NAMALWA (cell line): ENCODE measurements around the gene LPIN3.

Experiments used
- DNase-seq: peaks from one replicate; pipeline ENCODE4 v3.0.0-alpha.2; 2015; ENCODE audit warnings: low spot score

Gene LPIN3, protein sequence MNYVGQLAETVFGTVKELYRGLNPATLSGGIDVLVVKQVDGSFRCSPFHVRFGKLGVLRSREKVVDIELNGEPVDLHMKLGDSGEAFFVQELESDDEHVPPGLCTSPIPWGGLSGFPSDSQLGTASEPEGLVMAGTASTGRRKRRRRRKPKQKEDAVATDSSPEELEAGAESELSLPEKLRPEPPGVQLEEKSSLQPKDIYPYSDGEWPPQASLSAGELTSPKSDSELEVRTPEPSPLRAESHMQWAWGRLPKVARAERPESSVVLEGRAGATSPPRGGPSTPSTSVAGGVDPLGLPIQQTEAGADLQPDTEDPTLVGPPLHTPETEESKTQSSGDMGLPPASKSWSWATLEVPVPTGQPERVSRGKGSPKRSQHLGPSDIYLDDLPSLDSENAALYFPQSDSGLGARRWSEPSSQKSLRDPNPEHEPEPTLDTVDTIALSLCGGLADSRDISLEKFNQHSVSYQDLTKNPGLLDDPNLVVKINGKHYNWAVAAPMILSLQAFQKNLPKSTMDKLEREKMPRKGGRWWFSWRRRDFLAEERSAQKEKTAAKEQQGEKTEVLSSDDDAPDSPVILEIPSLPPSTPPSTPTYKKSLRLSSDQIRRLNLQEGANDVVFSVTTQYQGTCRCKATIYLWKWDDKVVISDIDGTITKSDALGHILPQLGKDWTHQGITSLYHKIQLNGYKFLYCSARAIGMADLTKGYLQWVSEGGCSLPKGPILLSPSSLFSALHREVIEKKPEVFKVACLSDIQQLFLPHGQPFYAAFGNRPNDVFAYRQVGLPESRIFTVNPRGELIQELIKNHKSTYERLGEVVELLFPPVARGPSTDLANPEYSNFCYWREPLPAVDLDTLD

DNA sequence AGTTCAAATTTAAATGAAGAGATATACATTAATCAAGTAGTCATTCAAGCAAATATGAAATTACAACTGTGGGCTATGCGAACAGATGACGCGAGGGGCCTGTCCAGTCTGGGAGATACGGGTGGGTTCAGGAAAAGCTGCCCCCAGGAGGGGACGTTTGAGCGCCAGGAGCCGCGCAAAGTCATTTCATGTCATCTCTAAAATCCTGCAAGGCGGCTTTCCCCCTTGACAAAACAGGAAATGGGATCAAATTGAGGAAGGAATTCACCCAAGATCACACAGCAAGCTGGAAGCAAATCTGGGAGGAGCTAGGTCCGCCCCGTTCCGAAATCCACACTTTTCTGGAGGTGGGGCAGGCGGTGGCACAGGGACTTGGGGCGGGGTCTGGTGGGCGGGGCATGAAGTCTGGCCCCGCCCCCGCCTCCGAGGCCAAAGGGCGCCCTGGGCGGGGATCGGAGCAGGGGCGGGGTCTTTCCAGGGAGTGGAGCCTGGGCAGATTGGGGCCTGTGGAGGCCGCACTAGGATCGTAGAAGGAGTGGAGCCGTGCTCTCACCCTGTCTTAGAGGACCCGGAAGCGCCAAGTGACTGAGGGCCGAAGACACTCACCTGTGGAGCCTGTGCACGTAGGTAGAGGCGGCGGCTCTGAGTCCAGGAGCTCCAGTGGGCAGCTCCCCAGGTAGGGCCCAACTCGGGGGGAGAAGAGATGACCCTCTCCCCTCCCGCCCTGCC, at the start of gene LPIN3:
Gene LPIN3, plus strand, starts transcription at position 495 of the 729 bp plus-strand sequence. CDS start 4,983 bp downstream, outside the sequence.
- DNase-seq = peak; percentile 67

DNA sequence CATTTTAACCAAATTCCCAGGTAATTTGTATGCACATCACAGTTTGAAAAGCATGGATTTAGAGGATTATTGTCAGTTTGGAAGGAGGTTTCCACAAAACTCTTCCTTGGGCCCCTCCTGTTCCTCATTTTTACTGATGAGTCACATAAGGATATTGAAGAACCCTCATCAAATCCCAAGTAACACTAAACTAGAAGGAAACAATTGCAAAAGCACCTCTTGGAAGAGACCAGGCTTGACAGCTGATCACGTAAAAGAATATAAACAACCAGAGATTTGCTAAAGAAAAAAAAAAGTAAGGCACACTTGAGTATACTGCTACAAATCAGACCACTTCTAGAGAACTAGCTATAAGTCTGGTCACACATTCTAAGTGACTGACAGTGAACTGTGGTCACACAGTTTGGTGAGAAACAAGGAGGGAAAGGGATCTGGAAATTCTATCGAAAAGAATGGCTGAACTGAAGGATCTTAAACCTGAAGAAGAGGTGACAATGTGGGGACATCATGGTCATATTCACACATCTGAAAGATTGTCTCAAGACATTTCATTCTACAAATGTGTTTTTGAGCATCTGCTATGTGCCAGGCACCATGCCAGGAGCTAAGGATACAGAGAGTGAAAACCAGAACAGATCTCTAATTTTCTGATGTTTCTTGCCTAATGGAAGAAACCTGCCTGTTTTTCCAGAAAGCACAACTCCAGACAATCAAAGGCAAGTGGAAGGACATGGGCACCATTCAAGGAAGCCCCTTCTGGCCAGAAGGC, 47.2 kb upstream of the LPIN3 start:
- no peak for DNase-seq

DNA sequence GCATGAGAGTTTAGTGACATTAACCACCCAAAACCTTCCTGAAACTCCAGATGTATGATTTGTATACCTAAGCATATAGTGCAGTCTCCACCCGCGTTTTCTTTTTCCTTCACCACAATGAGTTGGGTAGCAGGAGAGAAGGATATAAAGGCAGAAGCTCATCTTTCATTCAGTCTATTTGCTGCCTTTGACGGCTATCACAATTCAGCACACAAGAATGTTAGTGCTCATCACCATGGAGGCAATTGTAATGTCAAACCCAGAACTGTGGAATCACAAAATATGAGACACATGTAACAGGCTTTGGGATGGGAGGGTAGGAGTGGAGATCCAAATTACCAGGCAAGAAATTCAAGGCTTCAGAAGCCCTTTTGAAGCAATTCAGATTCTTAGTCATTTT, 40.7 kb upstream of the LPIN3 start:
- DNase-seq = no peak

DNA sequence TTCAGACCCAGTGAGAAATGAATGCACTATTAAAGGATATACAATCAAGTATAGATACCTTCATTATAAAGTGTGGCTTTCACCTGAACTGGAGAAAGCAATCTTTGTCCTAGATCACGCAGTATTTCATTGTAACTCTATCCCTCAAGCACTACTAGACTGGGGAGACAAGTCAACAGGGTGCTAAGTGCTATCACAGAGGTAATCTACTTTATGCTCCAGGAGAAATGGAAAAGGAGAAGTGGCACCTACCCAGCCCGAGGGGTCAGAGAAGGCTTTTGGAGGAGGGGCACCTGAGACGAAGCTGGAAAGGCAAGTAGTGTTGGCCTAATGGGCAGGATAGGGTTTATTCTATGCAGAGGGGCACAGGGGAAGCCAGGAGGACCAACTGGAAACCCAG, 40.2 kb upstream of the LPIN3 start:
- no peak for DNase-seq

DNA sequence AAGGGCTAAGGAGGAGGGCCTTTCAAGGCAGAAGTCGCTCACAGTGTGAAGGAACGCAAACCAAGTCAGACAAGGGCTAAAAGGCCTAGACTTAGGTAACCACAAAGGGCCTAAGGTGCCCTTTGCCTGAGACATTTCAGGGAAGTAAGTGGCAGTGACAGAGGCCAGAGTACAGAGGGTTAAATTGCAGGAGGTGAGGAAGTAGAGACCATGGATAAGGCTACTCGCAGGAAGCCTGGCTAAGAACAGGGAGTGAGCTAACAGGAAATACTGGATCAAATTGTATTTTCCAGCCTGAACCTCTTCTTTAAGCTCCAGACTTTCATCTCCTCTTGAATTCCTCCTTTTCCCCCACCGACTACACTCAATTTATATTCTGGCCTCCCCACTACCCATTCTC, 39.7 kb upstream of the LPIN3 start:
- no peak for DNase-seq

DNA sequence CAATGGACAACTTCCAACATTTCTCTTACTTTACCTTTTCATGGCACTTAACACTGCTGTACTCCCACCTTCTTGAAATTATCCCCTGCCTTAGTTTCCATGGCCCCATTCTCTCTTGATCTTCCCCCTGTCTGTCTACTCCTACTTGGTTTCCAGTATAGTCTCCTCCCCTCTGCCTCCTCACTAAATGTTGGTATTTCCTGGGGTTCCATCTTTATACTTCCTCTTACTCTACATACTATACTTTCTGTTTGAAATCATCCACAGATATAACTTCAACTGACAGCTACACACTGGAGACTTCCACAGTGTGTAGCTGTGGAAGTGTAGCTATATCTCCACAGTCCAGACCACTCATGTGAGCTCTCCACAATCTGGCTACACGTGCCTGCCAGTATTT, 36.6 kb upstream of the LPIN3 start:
- DNase-seq = no peak

DNA sequence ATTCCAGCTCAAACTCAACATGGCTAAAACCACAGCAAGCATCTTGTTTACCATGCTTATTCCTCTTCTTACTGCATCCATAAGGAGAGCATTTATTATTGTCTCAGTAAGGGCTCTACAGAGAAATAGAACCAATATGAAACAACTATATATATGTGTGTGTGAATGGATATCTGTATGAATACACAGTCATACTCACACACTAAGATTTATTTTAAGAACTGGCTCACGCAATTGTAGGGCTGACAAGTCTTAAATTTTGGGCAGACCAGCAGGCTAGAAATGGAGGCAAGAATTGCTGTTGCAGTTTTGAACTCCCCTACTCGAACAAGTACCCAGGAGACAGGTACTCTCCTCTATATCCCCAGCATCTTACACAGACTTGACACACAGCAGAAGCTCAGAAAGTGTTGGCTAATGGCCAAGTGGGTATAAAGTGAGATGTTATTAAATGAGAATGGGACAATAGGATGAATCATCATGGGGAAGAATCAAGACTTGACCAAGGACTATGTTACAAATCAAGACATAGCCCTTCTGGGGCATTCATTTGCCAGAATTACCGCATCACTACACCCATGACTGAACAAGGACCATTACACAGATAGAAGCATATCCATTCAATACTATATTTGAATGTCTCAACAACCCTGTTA, 36.1 kb upstream of the LPIN3 start:
- DNase-seq = no peak

DNA sequence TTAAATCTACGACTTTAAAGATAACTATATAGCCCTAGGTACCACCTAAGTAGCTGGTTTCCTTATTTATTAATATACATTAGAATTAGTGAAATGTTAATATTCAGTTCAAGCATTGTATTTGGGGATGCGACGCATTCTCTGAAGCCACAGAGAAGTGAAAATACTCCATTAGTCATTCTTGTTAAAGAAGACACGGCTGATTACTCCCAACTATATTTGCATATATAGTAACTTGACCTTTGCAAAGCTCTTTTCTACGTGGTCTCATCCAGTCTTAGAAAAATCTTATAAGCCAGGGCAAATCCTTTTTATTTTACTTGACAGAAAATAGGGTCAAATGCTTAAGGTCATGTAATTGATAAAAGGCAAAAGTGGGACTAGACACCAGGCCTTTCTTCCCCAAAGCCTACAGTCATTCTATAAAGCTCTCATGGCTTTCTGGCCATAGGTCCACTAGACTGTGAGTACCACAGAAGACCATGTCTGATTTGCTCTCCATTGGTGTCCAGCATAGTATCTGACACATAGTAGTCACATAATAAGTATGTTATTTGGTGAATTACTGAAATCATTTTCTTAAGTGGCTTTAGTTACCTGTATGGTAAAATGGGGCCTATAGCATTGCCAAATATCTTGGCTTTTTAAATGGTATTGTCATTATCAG, 34.4 kb upstream of the LPIN3 start:
- DNase-seq = peak; percentile 52

DNA sequence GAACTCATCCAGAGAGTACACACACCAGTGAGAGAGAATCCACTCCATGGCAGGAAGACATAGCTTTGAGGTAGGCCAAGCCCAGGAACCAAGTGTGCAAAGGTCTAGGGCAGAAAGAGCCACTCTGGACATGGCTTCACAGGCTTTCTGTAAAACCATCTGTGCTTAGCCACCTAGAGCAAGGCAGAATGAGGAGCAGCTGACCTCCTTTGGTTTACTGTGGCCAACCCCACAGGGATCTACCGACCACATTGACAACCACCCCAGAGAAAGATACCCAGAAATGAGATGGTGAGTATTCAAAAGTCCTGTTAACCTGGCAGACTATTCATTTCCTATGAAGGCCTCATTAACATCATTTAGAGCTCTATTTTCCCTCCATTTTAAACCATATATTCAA, 33.6 kb upstream of the LPIN3 start:
- DNase-seq = no peak

DNA sequence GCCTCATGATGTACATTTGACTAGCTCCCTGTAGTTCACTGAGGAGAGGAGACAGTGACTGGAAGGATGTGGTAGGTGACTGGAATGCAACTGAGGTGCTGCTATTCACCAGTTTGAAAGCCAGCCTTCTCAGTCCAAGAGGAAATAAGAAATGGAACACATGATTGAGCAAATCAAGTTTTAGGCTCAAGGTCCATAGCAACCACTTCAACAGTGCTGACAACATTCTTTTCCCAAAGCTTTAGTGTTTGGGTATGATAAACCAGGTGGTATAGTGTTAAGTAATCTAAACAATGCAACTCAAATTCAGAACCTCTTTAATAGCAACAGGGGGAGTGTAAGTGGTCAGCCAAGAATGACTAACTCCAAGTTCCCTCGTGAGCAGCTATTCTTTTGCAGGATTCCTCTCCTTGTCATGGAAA, 32.3 kb upstream of the LPIN3 start:
- DNase-seq = no peak

DNA sequence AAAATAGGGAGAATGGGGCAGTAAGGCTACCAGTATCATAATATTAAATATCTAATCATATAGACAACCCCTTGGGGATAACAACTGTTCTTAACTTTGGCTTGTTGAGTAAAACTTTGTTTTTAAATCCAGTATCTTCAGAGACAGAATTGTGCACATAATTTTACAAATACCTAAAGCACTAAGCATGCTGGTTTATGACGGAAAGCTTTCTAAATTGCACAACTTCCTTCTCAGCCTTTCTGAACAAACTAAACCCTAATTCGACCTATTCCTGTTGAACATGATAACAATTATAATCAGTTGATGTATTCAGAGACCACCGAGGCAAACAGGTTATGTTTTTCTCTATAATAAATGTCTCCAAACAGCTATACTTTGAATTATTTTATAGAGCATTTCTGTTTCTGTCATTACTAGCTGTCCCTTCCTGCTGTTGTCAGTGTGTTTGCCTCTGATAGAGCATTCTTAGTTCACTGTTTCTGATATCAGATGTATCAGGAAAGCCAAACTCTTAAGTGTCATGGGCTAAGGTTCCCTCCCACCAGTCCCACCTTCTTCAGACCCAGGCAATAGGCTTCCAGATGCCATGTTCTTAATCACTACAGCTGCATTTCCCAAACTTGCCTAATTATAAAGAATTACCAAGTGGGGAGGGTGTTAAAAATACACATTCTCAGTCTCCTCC, 31.8 kb upstream of the LPIN3 start:
- DNase-seq = no peak

DNA sequence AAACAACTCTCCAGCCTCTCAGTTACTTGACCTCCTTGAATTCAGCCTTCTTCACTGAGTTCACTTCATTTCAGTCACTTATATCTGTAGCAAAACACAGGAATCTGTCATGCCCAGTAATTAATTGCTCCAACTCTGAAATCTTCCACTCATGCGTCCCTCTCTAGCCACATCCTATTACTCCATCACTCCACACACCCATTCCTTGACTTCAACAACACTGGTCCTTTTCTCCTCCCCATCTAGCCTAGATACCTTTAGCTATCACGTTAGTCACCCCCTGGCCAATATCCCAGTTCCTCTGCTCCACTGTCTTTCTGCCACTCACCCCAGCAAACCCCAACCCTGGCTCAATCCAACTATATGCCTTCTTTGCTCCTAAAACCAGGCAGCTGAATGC, 30.8 kb upstream of the LPIN3 start:
- no peak for DNase-seq

DNA sequence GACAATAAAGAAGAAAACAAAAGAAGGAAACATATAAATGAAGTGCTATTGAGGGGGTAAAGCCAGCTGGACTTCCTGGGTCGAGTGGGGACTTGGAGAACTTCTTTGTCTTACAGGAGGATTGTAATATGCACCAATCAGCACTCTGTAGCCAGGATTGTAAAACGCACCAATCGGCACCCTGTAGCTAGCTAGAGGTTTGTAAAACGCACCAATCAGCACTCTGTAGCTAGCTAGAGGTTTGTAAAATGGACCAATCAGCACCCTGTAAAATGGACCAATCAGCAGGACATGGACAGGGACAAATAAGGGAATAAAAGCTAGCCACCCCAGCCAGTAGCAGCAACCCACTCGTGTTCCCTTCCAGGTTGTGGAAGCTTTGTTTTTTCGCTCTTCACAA, 28.6 kb upstream of the LPIN3 start:
- DNase-seq = peak; percentile 25

DNA sequence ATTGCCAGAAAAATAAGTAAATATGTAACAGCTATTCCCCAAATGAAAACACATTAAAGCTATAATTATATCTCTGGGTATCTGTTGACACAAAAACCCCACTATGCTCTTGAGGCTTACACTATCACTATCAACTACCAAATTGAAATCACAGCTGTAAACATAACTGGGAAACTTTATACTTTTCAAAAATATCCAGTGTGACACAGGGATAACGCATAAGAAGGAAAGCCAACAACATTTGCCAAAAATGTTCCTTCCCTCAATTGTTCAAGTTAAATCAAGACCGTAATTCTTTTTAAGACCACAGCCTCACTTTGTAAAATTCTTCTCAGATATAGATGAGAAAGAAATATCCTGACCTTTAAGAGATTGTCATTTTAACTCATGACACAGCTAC, 26.2 kb upstream of the LPIN3 start:
- no peak for DNase-seq

DNA sequence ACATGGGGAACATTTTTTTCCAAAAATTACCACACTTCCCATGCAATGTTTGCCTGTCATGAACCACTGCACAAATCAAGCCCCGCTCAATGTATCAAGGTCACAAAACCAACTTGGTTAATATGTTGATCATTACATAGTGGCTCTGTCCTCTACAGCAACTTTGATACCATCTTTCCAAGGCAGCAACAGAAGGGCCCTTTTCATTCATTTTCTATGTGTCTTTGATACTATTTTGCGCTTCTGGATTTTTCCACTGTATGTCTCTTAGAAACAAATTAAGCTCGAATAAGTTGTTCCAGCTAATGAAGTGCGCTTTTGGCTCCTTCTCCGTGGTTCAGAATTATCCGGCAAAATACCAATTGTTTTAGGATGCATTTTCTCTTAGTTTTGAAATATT, 24.6 kb upstream of the LPIN3 start:
- DNase-seq = peak; percentile 22

DNA sequence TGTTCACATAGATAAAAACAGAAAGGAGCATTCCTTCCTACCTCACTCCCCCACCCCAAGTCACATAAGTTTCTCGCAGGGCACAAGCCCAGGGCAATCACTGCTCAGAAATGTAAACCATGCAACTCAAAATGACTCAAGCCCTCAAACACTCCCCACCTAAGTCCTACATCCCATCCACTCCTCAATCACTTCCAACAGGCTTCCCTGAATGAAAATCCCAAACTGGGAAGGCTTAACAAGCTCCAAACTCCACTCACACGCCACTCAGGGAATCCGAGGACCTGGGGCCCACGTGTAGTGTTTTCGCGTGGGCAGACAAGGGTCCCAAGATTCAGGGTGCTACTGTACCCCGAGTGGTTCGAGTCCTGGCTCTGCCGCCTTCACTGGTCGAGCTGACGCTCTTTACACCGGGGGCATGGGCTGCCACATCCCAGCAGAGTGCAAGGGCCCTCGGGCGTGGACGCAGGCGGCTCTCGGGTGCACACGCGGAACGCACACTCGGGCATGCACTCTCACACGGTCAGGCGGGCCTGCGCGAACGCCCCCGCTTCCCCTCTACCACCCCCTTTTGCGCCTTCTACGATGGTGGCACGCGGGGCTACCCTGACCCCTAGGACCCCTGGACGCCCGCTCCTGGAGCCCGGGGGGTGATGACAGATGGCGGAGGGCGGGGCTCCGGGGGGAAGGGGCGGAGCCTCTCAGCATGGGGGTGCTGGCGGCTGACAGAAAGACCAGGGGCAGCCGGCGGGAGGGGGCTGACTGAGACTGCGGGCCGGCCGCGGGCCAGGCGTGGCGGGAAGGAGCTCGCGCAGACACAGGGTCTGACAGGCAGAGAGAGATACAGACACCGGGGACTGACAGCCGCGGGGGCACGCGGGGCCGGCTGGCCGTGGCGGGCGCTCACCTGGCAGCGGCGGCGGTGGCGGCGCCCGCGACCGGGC, 23.7 kb upstream of the LPIN3 start:
- peak; percentile 74 for DNase-seq

DNA sequence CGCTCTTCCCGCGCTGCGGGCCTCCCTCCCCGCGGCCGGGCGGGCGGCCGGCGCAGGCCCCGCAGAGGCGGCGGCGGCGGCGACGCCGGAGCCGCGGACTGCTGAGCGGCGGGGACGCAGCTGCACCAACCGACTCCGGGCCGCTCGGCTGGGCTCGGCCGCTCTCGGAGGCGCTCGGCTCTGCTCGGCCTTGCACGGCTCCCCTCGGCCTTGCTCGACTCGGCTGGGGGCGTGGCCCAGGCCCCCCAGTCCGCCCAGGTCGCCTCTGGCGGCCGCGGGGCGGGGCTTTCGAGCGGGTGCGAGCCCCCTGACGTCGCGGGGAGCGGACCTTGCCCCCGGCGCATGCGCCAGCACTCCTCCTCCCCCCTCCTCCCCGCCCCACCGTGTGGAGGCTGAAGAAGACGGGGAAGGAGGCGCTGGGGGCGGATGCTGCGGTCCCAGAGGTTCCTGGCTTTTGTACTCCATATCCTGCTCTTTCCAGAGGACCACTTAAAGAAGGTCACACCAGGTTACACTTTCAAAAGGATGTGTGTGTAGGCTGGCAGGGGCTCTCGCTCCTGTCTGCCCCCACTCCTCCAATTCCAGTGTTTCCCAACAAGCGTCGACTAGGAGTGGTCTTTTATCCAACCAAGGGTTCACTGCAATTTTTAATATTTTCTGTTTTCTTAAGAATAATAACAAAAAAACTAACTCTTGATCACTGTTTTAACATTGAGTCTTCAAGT, 22.9 kb upstream of the LPIN3 start, which contains the start of gene ZHX3:
Gene ZHX3, minus strand, starts transcription at position 186 of the 725 bp plus-strand sequence. CDS start 112,815 bp downstream, outside the sequence.
- peak; percentile 98 for DNase-seq

DNA sequence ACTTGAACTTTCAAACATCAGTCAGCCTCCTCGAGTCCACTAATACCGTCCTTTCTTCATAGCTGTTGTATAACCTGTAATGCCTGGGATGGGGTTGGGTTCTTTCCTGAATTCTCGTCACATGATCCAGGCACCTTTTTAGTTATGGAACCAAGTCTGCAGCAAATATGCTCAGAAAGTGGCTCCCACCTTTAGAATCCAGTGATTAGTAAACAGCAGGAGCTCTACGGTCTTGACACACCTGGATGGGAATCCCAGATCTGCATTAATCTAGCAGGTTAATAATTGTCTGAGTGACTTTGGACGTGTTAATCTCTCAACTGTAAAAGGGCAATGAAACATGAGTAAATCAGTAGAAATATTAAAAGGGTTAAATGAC, 22.4 kb upstream of the LPIN3 start:
- peak; percentile 27 for DNase-seq
